Fibroblast of skin of right biceps (primary cell): Measurements from ENCODE around the gene KSR2.
"Not testable (repeated sequence)": the region's sequence is repeated elsewhere in the genome, so short reads cannot be mapped to it uniquely, and the experiment has no call there.

ENCODE experiments used
- DNase-seq: peaks from one replicate; pipeline ENCODE4 v3.0.0-alpha.2; 2013

KSR2 gene

DNA sequence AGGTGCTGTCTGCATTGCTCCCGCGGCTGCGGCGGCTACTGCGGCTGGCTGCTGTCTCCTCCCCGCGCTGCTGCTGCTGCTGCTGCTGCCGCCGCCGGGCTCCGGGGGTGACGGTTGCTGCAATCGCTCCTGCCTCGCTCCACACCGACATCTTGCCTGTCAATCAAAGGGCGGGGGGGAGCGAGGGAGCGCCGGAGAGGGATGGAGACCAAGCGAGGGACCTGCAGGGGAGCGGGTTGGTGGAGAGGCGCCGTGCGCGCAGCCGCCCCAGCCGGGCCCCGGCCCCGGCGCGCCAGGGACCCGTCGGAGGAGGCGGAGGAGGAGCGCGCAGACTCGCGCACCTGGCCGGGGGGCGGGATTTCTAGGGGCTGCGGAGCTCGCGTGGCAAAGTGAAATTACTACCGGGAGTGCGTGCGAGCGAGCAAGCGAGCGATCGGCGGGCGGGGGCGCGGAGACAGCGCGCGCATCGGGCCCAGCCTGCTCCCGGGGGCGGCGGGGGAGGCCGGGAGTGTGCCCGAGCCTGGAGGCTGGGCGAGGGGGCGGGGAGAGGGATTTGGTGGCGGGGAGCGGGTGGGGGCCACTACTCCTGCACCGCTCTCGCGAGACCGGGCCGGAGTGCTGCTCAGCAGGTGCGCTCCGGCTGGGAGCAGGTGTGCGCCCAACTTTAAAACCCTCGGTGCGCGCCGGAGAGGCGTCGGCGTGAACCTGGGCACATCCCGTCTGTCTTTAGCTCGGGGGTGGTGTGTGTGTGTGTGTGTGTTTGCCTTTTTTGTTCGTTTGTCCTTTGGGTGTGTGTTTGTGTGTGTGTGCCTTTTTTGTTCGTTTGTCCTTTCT is at the start of gene KSR2:
Gene KSR2, minus strand, starts transcription at position 165 of the 834 bp plus-strand sequence. CDS start 735 bp downstream, outside the sequence.
- peak; percentile 19 for DNase-seq

DNA sequence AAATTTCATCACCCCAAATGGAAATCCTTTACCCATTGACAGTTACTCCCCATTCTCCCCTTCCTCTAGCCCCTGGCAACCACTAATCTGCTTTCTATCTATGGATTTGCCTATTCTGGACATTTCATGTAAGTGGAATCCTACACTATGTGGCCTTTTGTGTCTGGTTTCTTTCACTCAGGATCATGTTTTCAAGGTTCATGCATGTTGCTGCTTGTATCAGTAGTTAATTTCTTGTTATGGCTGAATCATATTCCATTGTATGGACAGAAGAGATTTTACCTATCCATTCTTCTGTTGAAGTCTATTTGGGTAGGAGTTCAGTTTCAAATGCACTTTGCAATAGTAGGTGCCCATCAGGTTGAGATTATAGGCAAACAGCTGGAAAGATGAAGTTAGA is 49.1 kb upstream of the KSR2 start:
- DNase-seq: no peak

DNA sequence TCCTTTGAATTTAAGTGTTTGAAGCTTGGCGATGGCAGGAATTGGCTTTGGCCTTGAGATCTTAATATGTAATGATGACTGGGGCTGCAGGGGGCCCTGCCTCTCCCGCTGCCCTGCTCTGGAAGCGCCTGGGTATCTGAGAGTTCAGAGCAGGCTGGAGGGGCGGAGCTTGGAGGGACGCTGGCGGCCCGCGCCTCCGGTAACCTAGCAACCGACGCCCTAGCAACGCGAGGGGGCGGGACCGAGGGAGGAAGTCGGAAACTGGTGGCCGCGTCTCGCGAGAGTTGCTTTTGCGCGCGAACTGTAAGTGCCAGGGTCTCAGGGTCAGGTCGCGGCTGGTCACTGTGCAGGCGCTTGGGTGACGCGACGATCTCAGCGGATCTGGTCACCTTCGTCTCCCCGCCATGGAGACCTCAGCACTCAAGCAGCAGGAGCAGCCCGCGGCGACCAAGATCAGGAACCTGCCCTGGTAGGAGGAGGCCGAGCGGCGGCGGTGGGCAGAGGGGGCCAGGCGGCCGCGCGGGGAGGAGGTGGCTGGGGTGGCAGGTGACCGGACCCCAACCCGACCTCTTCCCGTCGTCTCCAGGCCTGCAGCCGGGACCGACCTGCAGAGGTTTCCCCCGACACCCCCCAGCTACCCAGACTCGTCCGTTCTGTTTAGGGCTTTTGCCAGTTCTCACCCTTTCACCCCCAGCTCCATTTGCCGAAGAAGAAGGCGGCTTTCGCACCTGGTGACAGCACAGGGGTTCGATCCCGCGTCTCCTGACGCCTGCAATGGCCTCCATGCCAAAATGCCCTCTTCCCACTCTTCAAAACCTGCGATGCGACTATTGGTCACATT is 47.9 kb upstream of the KSR2 start, which contains the start of gene RFC5:
Gene RFC5, plus strand, starts transcription at position 280 of the 841 bp plus-strand sequence. Its CDS starts 125 bp downstream, at position 405.
- peak; percentile 96 for DNase-seq

DNA sequence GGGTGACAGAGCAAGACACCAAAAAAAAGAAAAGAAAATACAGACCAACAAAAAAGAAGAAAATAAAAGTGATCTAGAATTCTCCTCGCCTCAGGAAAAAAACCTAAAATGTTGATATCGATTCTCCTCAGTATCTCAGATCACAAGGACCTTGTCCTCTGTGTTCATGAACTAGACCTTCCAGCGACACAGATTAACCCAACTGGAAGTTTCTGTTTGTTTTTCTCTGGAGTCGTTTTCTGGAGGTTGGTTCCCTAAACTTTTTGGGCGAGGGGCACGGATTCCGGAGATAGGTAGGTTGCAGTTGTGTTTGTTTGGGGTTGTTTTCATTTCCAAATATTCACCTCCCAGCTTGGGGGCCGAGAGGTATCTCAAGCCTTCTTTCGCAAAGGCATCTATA is 47.2 kb upstream of the KSR2 start:
- DNase-seq: no peak

DNA sequence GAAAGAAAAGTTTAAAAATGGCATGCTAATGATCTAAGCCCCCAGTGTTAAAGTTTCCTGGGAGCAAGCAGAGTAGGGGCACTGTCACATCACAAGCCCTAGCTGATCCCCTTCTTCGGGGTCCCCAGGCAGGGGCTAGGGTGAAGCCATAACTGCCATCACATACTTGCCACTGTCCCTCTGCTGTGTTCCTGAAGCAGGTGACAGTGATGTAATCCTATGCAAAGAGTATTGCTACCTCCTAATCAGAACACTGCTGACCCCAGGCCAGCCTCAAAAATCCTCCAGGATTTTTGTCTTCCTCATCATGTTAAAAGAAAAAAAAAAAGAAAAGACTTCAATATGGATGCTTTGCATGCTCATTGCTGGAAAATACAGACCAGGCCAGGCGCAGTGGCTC is 46.5 kb upstream of the KSR2 start:
- DNase-seq: no peak

DNA sequence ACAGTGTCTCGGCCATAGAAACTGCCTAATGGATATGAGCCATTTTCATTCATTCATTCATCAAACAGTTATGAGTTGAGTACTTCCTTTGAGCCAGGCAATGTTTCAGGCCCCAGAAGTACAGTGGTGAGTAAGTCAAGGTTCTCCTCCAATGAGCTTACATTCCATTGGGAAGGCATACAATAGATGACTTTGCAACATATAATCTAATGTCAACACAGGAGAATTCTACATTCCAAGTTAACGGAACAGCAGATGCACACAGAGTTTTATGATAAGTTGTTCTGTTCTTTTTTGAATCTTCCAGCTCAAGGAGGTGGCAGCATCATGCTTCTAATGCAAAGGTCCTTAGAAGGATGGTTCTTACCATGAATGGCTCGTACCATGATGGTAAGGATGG is 44.5 kb upstream of the KSR2 start:
- no peak for DNase-seq

DNA sequence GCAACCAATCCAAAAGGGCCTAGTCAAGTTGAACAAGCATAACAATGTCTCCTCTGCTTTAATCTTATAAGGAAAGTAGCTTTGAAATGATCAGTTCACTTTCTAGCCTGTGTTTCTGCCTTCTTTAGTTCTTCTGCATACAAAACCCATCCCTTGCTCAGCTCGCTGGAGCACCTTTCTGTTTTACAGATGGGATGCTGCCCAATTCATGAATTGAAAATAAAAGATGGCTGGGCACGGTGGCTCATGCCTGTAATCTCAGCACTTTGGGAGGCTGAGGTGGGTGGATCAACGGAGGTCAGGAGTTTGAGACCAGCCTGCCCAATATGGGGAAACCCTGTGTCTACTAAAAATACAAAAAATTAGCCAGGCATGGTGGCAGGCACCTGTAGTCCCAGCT is 43.2 kb upstream of the KSR2 start:
- no peak for DNase-seq

DNA sequence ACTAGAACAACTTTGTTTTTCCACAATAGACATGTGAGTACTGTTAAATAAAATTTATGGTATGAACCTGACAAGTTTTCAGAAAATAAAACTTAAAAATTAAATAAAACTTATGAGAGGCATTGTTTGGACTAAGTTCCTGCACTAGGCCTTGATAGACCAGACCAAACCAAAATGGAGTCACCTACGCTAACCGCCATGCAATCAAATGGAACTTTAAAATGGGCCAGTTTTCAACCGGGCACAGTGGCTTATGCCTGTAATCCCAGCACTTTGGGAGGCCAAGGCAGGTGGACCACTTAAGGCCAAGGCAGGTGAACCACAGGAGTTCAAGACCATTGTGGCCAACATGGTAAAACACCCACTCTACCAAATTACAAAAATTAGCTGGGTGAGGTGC is 42.6 kb upstream of the KSR2 start:
- DNase-seq: no peak

DNA sequence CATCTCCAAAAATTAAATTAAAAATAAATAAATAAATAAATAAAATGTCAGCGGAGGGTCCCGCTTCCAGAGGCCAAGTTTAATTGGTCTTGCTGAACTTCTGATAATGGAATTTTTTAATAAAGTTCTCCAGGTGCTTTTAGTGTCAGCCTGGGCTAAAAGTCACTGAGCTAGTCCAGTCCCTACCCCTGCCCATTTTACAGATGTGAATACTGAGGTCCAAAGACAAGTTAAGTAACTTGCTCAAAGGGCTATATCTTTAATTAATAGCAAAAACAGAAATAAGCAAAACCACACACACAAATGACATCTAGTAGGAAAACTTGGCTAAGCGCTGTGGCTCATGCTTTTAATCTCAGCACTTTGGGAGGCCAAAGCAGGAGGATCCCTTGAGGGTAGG is 42.1 kb upstream of the KSR2 start:
- DNase-seq: no peak

DNA sequence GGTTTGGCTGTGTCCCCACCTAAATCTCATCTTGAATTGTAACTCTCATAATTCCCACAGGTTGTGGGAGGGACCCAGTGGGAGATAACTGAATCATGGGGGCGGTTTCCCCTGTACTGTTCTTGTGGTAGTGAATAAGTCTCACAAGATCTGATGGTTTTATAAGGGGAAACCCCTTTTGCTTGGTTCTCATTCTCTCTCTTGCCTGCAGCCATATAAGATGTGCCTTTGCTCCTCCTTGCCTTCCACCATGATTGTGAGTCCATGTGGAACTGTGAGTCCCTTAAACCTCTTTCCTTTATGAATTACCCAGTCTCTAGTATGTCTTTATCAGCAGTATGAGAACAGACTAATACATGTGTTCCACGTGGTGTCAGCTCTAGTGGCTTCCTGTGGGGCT is 31.0 kb upstream of the KSR2 start:
- not testable (repeated sequence) for DNase-seq

DNA sequence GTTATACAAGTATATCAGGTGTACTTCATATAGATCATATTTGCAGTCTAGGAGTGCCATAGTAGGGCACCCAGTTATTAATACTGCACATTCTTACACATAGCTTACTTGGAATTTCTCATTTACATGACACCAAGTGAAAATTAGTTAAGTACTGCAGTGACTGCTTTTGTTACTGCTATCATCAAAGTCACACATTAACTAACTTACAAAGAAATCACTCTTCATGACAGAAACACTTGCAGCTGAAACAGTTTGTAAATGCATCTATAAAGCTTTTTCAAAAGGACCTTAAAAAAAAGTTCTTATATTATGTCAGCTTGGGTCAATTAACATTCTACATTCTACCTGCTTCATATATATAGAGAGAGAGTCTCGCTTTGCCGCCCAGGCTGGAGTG is 29.9 kb upstream of the KSR2 start:
- no peak for DNase-seq

DNA sequence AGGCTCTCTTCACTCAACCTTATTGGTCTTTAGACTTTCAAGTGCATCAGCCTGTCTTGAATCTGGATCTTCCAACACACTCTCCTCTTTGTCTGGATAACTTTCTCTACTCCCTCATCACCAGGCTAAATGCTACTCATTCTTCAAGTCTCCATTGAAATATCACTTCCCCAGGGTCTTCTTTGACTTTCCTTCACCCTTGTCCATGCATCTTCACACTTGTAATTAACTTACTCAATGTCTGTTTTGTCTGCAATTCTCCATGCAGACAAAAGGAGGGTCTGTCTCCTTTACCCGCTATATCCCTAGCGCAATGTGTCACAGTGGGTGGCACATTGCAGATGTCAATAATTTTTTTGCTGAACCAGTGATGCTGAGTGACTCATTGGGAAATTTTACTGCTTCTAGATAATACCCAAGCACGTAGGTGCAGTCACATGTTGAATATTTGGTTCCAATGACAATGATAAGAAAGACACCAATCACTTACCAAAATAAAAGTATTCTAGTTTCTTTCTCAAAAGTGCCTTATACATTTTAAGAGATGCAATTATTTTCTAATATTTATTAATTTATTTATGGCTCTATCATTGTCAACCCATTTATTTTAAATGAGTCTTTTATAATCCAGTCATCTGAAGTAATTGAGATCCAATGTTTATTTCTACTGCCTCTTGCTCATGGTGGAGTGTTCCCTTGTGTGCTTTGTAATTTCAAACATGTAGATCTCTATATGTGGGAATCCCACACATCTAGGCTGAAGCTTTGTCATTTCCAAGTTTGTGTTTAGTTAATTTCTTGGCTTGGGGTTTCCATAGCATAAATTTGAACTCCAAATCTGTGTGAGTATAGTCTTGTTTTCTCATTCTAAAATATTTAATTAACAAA is 26.0 kb upstream of the KSR2 start:
- no peak for DNase-seq

DNA sequence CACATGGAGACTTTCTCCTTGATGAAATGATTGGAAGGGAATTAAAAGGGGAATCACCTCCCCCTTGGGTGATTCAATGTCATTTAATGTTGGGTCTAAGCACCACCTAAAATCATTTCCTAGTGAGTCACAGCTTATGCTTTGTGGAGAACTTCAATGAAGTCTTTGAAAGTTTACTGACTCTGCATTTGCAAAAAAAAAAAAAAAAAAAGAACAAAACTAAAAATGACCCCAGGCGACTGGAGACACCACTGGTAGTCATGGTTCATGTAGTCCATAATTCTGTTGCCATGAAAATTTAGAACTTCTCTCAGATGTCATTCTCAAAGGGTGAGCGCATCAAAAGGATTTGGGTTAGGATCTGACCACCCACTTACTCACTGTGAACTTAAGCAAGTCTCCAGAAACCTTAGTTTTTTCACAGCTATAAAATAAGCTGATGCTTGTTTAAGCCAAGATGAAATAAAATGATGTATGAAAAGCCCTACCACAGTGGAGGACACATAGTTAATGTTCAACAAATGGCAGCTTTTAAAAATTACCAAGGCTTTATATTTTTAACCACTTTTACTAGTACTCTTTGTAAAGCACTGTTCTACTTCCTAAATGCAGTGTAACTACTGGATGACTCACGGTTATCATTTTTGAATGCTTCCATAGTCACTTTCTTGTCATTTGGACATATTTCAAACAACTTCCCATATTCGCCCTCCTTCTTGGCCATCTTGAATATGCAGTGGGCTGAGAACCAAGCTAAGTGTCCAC is 18.1 kb upstream of the KSR2 start:
- peak; percentile 88 for DNase-seq

DNA sequence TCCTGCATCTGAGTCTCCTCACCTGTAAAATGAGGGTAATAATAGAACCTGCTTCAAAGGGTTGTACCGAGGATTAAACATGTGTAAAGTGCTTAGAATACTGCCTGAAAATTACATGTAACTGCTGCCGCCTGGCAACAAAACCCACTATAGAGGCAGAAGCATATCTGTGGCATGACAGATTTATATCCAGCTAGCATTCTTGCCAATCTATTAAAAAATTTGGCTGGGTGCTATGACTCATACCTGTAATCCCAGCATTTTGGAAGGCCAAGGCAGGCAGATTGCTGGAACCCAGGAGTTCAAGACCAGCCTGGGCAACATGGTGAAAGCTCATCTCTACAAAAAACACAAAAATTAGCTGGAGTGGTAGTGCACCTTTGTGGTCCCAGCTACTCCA is 16.4 kb upstream of the KSR2 start:
- peak; percentile 16 for DNase-seq

DNA sequence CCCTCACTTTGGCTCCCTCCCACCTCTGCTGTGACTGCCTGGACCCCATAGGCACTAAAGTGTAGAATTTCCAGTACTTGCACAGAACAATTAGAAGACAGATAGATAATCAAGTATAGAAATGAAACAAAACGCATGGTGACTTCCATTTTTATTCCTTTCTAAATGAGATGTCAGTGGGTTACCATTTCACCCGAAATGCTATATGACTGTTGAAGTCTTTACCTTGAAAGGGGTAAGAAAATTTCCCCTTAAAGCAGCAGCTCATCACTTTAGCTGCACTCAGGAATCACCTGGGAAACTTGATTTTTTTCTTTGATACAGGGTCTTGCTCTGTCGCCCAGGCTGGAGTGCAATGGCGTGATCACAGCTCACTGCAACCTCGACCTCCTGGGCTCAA is 12.5 kb upstream of the KSR2 start:
- DNase-seq: no peak

DNA sequence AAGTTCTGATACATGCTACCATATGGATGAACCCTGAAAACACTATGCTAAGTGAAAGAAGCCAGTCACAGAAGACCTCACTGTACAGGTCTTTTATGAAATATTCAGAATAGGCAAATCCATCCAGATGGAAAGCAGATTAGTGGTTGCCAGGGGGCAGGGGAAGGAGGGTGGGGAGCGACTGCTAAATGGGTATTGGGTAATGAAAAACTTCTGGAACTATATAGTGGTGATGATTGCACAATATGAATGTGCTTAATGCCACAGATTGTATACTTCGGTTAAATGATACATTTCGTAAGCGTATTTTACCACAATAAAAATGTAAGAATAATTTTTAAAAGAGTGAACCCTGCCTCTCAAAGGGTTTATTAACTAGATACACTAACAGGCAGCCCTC is 11.8 kb upstream of the KSR2 start:
- DNase-seq: peak; percentile 40

DNA sequence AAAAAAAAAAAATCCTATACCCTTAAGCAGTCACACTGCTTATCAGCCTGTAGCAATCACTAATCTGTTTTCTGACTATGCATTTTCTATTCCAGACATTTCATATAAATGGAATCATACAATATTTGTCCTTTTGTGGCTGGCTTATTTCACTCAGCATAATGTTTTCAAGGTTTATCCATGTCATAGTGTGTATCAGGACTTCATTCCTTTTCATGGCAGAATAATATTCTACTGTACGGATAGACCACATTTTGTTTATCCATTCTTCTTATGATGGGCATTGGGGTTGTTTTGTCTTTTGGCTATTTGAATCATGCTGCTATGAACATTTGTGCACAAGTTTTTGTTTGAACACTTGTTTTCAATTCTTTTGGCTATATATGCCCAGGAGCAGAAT is 8.6 kb upstream of the KSR2 start:
- DNase-seq: no peak

DNA sequence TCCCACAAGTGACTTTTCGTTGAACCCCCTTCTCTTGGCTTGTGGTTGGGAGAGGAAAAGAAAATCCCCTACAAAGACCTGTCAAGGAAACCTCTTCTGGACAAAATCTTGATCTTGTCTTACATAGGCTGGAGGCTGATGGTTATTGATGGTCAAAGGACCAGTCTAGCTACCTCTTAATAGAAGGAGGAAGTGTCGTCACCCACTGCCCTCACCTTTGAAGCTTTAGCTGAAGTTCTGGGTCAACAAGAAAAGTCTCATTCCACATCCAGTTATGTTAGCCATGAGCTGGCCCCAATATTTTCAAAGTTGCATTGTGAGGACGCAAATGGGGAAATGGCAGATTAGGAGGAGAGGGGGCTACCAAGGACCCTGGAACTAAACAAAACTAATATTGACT is 6.2 kb upstream of the KSR2 start:
- DNase-seq: no peak

DNA sequence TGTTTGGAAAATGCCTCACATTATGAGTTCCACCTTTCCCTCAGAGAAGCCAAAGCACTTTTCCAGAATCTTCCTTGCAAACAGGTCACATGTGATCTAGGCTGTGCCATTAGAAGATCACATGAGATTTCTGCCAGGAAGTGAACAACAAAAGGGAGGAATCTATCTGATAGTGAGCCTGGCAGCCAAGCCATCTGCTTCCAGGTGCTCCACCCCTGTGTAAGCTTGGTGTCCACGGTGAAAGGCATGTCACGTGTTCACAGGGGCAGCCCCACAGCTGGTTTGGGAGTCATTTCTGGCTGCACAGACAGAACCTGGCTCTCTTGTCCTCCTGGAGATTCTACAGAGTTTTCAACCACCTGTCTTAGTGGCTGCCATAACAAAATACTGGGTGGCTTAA is 3.5 kb upstream of the KSR2 start:
- DNase-seq: no peak

DNA sequence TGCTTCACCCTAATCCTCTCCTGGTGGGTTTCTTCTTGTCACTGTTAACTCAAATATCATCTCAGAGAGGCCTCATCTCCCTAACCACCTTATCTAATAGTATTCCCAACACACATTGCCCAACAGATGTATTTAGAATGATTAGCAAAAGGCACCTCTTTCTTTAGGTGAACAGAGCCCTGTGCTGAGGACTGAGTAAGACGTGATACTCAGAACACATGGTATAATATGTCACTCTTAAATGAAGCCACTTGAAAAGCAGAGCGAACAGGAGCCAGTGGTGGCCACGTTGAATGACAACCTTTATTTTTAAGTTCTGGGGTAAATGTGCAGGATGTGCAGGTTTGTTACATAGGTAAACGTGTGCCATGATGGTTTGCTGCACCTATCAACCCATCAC is 1.5 kb upstream of the KSR2 start:
- no peak for DNase-seq

DNA sequence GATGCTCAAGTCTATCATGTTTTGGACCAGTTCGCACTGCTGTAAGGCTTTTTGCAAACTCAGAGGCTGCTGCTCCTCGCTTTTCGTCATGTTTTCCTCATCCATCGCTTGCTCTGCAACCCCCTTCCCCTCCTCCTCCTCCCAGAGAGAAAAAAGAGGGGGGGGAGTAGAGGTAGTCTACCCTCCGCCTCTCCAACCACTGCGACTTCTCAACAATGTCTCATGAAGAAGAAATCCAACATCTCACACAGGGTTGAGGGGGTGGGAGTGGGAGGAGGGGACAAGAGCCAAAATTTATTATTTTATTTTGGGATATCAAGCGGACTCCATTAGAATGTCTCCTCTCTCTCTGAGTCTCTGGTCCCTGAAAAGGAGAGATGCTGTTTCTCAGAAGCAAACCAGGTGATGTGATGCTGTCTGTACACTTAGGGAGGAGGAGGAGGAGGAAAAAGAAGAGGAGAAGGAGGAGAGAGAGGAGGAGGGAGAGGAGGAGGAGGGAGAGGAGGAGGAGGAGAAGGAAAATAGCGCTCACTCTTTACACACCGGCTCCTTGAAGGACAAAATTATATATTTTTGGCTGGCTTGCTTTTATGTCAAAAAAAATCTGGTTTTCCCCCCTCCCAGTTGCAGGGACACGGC is 520 bp downstream of the KSR2 start:
- no peak for DNase-seq

DNA sequence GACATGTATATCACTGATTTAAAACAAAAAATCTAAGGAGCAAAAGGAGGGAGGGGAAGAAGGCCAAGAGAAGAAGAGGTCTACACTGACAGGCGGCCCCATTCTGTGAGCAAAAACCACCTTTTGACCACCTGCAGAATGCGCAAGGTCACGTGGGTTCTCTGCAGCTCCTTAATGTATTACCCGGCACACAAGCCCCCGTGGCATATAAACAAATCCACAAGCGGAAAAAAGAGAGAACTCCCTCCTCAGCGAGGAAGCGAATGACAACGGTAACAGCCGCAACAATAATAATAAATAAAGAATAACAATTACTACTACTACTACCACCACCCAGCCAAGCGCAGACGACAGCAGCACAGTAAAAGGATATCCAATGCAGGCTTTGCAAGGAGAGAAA is 1.3 kb downstream of the KSR2 start:
- no peak for DNase-seq
